ENCODE measurements around the gene WSCD2. TPM values are rescaled to one million over a fixed set of nuclear protein-coding genes. Genes with fewer than 3 reads are reported as not detected.

WSCD2 gene
- total and polyA plus RNA-seq, 2 of the 4 experiments (the other 2 are of a cell fraction) = not detected

GRCh38 chr12:108104657-108105056 is 24.4 kb upstream of the WSCD2 start:
- Histone ChIP-seq H2BK120ac (ENCODE audit: low read depth, low read length) (no peak overlapping the region), H3K18ac (ENCODE audit: low read depth, low read length) (no peak overlapping the region), H2AFZ (replicated peaks; ENCODE audit: low read length, poor library complexity) (no peak overlapping the region), H3K9me1 (ENCODE audit: insufficient read depth, low read length) (no peaks in the 10 kb centered on the region), H2BK20ac (ENCODE audit: low read depth, low read length) (no peak overlapping the region), H3K36me3 (ENCODE audit: control insufficient read depth, insufficient read depth, low read length) (no peaks in the 10 kb centered on the region), H4K91ac (ENCODE audit: insufficient read depth, low read depth, low read length) (no peak overlapping the region), H3K23ac (ENCODE audit: low read depth, low read length) (no peak overlapping the region), H2AK5ac (ENCODE audit: low read depth, low read length) (no peak overlapping the region), H3K27ac (ENCODE audit: insufficient read depth, low read length) (no peak overlapping the region), H2BK15ac (ENCODE audit: low read depth, low read length) (no peak overlapping the region), H2AK9ac (replicated peaks; ENCODE audit: low read depth, low read length, poor library complexity) (no peak overlapping the region), H4K5ac (ENCODE audit: low read depth, low read length) (no peak overlapping the region), H3K9ac (ENCODE audit: low read depth, low read length) (no peak overlapping the region), H3K4me3 (ENCODE audit: insufficient read depth, low read depth, low read length) (no peak overlapping the region), H3K14ac (replicated peaks; ENCODE audit: low read depth, low read length) (no peak overlapping the region), H3K4ac (ENCODE audit: low read depth, low read length) (no peak overlapping the region), H3K4me1 (ENCODE audit: control insufficient read depth, insufficient read depth, low read length) (no peaks in the 10 kb centered on the region), H2BK5ac (ENCODE audit: low read depth, low read length, poor library complexity, severe bottlenecking) (no peak overlapping the region), H4K8ac (ENCODE audit: low read depth in 2 of 2, low read length in 2 of 2) (no peak overlapping the region), H3K9me3 (ENCODE audit: control insufficient read depth, insufficient read depth, low read length) (no peaks in the 10 kb centered on the region), H3K56ac (ENCODE audit: extremely low read depth, insufficient read depth, low read length) (no peak overlapping the region), H3K4me2 (ENCODE audit: low read depth, low read length) (no peak overlapping the region), H3K79me1 (ENCODE audit: low read depth in 1 of 2, low read length in 2 of 2) (no peaks in the 10 kb centered on the region), H3K27me3 (ENCODE audit: control insufficient read depth, insufficient read depth, low read length) (no peaks in the 10 kb centered on the region), H4K20me1 (ENCODE audit: insufficient read depth, low read length) (no peaks in the 10 kb centered on the region)
- POLR2A ChIA-PET (ENCODE audit: unreplicated experiment) = no interaction called here
- intact Hi-C loops (cut with micrococcal nuclease) = no loop called here
- CTCF ChIA-PET = no interaction called here
- in situ Hi-C loops (cut with MboI; ENCODE audit: low sequenced_read_pairs) = no loop called here
- no CpG with 5 or more reads among the region's 1 CpG for WGBS, 2 experiments (ENCODE audit: extremely low coverage in 2 of 2, insufficient read length in 1 of 2)
- ATAC-seq (ENCODE audit: low read depth) (no peak), DNase-seq (no peak)
- no TSS peak for BruUV-seq (replicated peaks)
- TF ChIP-seq MXI1 (IDR thresholded peaks at IDR 0.05; ENCODE audit: borderline replicate concordance, low read depth, low read length) (no peak), RCOR1 (IDR thresholded peaks at IDR 0.05; ENCODE audit: insufficient replicate concordance, low read length) (no peak), MAFK (IDR thresholded peaks at IDR 0.05; ENCODE audit: low read depth, low read length) (peak; percentile 69)
- dilution Hi-C loops (cut with HindIII; ENCODE audit: low sequenced_read_pairs, unreplicated experiment) = no loop called here

Measured in IMR-90 (cell line).